ENCODE data around the gene NLRP5.

- no peak for TF ChIP-seq CTCF (IDR thresholded peaks at IDR 0.05)
- TF ChIP-seq EP300 (IDR thresholded peaks at IDR 0.05), result no peak
- no peak for TF ChIP-seq POLR2A (IDR thresholded peaks at IDR 0.05)
- no peak for TF ChIP-seq POLR2AphosphoS5 (IDR thresholded peaks at IDR 0.05)
Measured at GRCh38 chr19:56094449-56094848, 107.9 kb downstream of the NLRP5 start.
